HG03520 (cell line): ENCODE data around the gene RFX7.
"Not testable (repeated sequence)": the region's sequence is repeated elsewhere in the genome, so short reads cannot be mapped to it uniquely, and the experiment has no call there.

Experiments used
- ATAC-seq: cut with Tn5 transposase; IDR thresholded peaks from one replicate; pipeline ENCODE4 v1.9.1; 2021; ENCODE audit warnings: mild to moderate bottlenecking, moderate library complexity; ENCODE audit not compliant: unreplicated experiment

RFX7 gene

GRCh38 chr15:56243163-56244037 is at the start of gene RFX7:
Gene RFX7 (minus strand): TSS chr15:56243879. CDS start chr15:56243285, 594 bp downstream.
- peak; percentile 43 for ATAC-seq

- no peak for ATAC-seq
These were observed 49.1 kb upstream of the RFX7 start for GRCh38 chr15:56292546-56293316.

- no peak for ATAC-seq
These were observed 48.1 kb upstream of the RFX7 start for GRCh38 chr15:56291741-56292140.

DNA sequence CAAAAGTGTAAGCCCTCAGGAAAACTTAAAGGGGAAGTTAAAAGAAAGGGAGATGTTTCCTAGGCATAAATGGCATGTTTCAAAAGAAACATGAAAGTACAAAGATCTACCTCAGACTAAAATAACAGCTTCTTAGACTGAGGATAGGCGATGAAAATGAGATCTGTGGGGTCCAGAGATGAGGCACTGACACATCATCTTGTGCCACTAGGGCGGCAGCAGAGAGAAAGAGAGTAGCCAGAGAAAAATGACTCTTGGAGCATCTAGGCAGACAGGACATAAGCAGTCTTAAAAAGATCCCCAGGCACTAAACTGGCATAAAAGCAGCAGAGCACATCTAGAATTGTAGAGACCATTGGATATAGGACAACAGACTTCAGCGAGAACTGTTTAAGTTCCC is 42.5 kb upstream of the RFX7 start:
- no peak for ATAC-seq

- ATAC-seq, result no peak
These were observed 37.5 kb upstream of the RFX7 start for GRCh38 chr15:56281145-56281544.

DNA sequence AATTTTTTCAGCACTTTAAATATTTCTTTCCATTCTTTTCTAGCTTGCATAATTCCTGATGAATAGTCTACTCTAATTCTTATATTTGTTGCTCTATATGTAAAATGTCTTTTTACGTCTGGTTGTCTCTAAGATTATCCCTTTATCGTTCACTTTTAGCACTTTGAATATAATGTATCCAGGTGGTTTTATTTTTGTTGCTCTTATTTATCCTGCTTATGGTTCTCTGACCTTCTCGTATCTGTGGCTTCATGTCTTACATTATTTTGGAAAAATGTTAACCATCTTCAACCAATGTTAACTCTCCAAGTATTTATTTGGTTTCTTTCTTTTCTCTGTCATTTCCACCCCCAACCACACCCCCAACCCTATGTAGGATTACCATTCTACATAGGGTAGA is 30.0 kb upstream of the RFX7 start:
- ATAC-seq, result no peak

GRCh38 chr15:56272454-56272853 is 28.8 kb upstream of the RFX7 start:
- no peak for ATAC-seq

DNA sequence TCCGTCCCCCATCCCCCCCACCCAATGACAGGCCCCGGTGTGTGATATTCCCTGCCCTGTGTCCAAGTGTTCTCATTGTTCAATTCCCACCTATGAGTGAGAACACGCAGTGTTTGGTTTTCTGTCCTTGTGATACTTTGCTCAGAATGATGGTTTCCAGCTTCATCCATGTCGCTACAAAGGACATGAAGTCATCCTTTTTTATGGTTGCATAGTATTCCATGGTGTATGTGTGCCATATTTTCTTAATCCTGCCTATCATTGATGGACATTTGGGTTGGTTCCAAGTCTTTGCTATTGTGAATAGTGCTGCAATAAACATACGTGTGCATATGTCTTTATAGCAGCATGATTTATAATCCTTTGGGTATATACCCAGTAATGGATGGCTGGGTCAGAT is 22.8 kb upstream of the RFX7 start:
- not testable (repeated sequence) for ATAC-seq

DNA sequence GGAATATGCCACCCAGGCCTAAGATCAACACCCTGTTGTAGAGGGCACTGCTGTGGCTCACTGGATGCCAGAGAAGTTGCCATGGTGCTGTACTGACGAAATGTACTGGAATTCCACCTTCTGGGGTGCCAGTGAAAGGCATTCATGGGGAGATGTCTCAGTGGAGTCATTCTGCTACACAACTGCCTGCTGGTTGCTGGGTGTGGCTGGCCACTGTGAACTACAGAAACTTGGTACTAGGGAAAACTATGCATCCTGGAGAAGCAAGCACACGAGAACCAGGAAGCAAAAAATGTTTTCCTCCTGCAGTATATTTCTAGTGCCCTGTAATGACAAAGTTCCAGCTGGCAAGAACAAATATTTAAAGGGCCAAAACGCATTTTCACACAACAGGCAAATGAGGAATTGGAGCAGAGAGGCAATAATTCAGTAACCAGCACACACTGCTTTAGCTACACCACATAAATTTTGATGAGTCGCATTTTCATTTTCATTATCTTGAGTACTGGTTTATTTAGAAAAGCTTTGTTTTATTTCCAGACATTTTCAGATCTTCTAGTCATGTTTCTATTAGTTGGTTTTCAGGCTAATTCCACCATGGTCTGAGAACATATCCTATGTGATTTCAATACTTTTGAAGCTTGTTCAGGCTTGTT is 18.3 kb upstream of the RFX7 start:
- no peak for ATAC-seq

- ATAC-seq, result not testable (repeated sequence)
These were observed 13.6 kb upstream of the RFX7 start for GRCh38 chr15:56257306-56257705.

GRCh38 chr15:56254265-56254664 is 10.6 kb upstream of the RFX7 start:
- ATAC-seq, result no peak

DNA sequence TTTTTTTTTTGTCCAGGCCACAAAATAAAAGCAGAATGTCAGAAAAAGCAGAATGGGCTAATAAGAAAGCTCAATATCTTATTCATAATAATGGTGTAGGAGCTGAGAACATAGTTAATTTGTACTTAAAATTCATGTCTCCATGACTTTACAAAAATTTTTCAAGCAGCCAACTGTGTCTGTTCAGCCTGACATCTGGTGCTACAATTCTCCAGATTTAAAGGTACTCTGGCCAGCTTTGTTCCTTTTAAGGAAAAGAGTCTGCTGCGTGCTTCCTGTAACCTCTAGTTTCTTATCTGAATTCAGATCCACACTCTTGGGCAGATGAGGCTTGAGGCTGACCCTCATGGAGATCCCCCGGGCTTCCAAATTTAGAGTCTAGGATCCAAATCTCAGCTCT is 8.7 kb upstream of the RFX7 start:
- no peak for ATAC-seq

- no peak for ATAC-seq
These were observed 7.8 kb upstream of the RFX7 start for GRCh38 chr15:56251315-56252095.

DNA sequence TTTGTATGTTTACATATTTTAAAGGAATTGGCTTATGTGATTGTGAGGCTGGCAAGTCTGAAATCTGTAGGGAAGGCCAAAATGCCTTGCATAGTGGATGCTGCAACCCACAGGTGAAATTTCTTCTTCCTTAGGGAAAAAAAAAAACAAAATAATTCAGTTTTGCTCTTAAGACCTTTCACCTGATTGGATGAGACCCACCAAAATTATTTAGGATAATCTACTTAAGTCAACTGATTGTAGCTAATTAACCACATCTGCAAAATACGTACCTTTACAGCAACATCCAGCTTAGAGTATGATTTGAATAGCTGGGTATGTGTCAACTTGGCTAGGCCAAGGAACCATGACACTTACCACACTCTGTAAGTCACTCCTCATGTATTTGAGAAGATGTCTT is 6.9 kb upstream of the RFX7 start:
- ATAC-seq, result no peak

- ATAC-seq, result no peak
These were observed 5.4 kb upstream of the RFX7 start for GRCh38 chr15:56249092-56249491.

GRCh38 chr15:56248311-56248992 is 4.8 kb upstream of the RFX7 start:
- ATAC-seq, result no peak

- no peak for ATAC-seq
These were observed 3.6 kb upstream of the RFX7 start for GRCh38 chr15:56247266-56247665.

DNA sequence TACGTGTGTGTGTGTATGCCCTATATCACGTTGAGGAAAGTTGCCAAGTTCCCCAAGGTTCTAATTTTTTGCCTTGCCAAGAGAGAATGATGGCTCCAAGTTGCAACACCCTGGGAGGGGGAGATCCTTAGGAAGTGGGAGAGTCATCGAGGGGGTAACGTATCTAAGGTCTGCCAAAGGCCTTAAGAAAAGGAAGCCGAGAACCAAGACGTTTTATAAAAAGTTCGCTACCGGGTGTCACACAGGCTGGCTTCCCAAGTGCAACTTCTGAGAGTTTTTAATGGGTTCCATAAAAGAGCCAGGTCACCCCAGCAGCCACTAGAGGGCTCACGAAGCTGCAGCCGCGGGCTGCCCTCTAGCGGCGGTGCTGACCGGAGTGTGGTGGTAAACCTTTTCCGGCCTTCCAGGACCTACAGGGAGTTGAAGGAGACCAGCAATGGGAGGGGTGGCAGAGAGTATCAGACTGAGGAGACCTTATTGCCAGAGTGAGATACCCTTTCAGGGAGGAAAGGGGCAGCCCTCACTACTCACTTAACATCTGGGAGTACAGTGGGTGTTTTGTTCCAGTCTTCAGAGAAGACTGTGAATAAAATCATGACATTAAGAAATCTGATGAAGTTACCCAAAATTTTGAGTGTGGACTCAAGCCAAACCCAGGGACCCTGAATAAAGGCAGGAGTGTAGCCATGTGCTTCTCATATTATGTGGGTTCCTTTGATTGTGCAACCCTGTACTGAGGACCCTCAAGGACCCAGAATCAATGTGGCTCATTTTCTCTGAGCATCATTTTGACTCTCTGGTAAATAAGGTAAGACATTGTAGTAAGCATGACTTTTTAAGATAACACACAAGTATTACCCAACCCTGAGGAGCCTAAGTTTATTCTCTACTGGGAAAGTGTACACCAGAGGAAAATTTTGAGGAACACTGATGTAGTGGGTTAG is 2.5 kb upstream of the RFX7 start:
- ATAC-seq, result peak; percentile 60
